HepG2 (cell line): ENCODE results near the gene HLA-DOA. TPM values are rescaled to one million over a fixed set of nuclear protein-coding genes. Genes with fewer than 3 reads are reported as not detected.

Experiments
- ARID2 ChIP-seq: sonication (generic); formaldehyde crosslinking; IDR thresholded peaks from 2 replicates; pipeline ENCODE4 v1.8.1; 2022; ENCODE audit warnings: mild to moderate bottlenecking, missing genetic modification reagents, borderline replicate concordance
- ARID5B ChIP-seq: IDR thresholded peaks from 2 replicates; pipeline ENCODE4 v1.4.0; 2020; ENCODE audit warnings: mild to moderate bottlenecking, missing genetic modification reagents
- CREM ChIP-seq, 2 experiments: sonication (generic) in 1 of 2; formaldehyde crosslinking in 1 of 2; IDR thresholded peaks; 2 replicates each; pipeline versions ENCODE4 v1.4.0 to v1.6.1; 2016 to 2020; ENCODE audit warnings: antibody characterized with exemption in 1 of 2, mild to moderate bottlenecking in 1 of 2, missing genetic modification reagents in 1 of 2
- EED ChIP-seq: sonication (generic); formaldehyde crosslinking; IDR thresholded peaks from 2 replicates; pipeline ENCODE4 v1.5.0; 2020; ENCODE audit warnings: mild to moderate bottlenecking, missing genetic modification reagents
- GATA4 ChIP-seq: sonication (generic); IDR thresholded peaks from 2 replicates; pipeline ENCODE4 v1.6.1; 2016; ENCODE audit warnings: antibody characterized with exemption, low read depth, borderline replicate concordance
- JDP2 ChIP-seq: sonication (generic); formaldehyde crosslinking; IDR thresholded peaks from 2 replicates; pipeline ENCODE4 v1.8.1; 2022; ENCODE audit warnings: missing genetic modification reagents, borderline replicate concordance
- KLF16 ChIP-seq, 2 experiments: sonication (generic) in 1 of 2; formaldehyde crosslinking in 1 of 2; IDR thresholded peaks; 2 replicates each; pipeline versions ENCODE4 v1.6.1 to v1.8.0; 2016 to 2023; ENCODE audit warnings: missing genetic modification reagents in 2 of 2, missing compliant biosample characterization in 1 of 2
- MLXIP ChIP-seq: sonication (generic); formaldehyde crosslinking; IDR thresholded peaks from 2 replicates; pipeline ENCODE4 v1.9.0; 2021; ENCODE audit warnings: missing genetic modification reagents, borderline replicate concordance
- SALL1 ChIP-seq: sonication (generic); formaldehyde crosslinking; IDR thresholded peaks from 2 replicates; pipeline ENCODE4 v1.8.0; 2022; ENCODE audit warnings: mild to moderate bottlenecking, missing genetic modification reagents
- SCMH1 ChIP-seq: sonication (generic); formaldehyde crosslinking; IDR thresholded peaks from 2 replicates; pipeline ENCODE4 v1.9.0; 2021; ENCODE audit warnings: missing genetic modification reagents, mild to moderate bottlenecking, borderline replicate concordance
- THRA ChIP-seq: sonication (generic); formaldehyde crosslinking; IDR thresholded peaks from 2 replicates; pipeline ENCODE4 v1.4.0; 2020; ENCODE audit warnings: missing genetic modification reagents, borderline replicate concordance
- ZFP82 ChIP-seq: sonication (generic); formaldehyde crosslinking; IDR thresholded peaks from 2 replicates; pipeline ENCODE4 v1.5.1; 2020; ENCODE audit warnings: mild to moderate bottlenecking, missing genetic modification reagents, borderline replicate concordance
- ZNF275 ChIP-seq: sonication (generic); formaldehyde crosslinking; IDR thresholded peaks from 2 replicates; pipeline ENCODE4 v1.8.0; 2022; ENCODE audit warnings: missing genetic modification reagents, mild to moderate bottlenecking, inconsistent platforms, borderline replicate concordance
- ZNF615 ChIP-seq: sonication (generic); formaldehyde crosslinking; IDR thresholded peaks from 2 replicates; pipeline ENCODE4 v1.5.0; 2020; ENCODE audit warnings: mild to moderate bottlenecking, missing genetic modification reagents, borderline replicate concordance
- ZNF639 ChIP-seq: conservative IDR thresholded peaks from 2 replicates; pipeline ENCODE4 v1.6.1; 2018; ENCODE audit warnings: missing genetic modification reagents
- ZNF747 ChIP-seq: sonication (generic); formaldehyde crosslinking; IDR thresholded peaks from 2 replicates; pipeline ENCODE4 v1.8.1; 2023; ENCODE audit warnings: missing genetic modification reagents, mild to moderate bottlenecking, borderline replicate concordance
- polyA plus RNA-seq, 8 experiments: library from polyadenylated mRNA; depleted of rRNA in 3 of 8; stranded (reverse) in 7 of 8; unstranded in 1 of 8; fragments of >200 nt; fragmentation: Illumina TruSeq in 4 of 8; extraction: Trizol in 4 of 8; gene quantifications; 2 replicates each; pipeline versions ENCODE4 v1.2.1 to v1.2.3, GENCODE V29; 2011 to 2016; ENCODE audit warnings: low read depth in 4 of 8, missing spikeins in 1 of 8, mixed read lengths in 1 of 8; ENCODE audit not compliant: insufficient read depth in 1 of 8
- total RNA-seq, 5 experiments: library from RNA; depleted of rRNA; stranded (reverse); fragments of >200 nt; fragmentation: Illumina TruSeq; extraction: Trizol; gene quantifications; 2 replicates each; pipeline ENCODE4 v1.2.3, GENCODE V29; 2016; ENCODE audit warnings: low read depth in 1 of 5

Gene HLA-DOA
- total and polyA plus RNA-seq, 2 of the 13 experiments (the other 11 are each of a cell fraction or from before 2014, with no cell fraction given) = 0.03 to 0.09 TPM

GRCh38 chr6:32970413-32971241 lies 38.8 kb downstream of the HLA-DOA start (continued):
- TF ChIP-seq ZNF639 (CRISPR knock-in tag) (peak; percentile 31; the same call in 1 of the 2 replicates), KLF16 (CRISPR knock-in tag; IDR thresholded peaks at IDR 0.05) (no peak; a peak in 1 of 4 replicates), EED (CRISPR knock-in tag) (0 out of 2 replicates have a peak, but pooled peaks have one; percentile 16), ZNF747 (CRISPR knock-in tag) (no peak; the same call in 1 of the 2 replicates), JDP2 (CRISPR knock-in tag) (no peak), SALL1 (CRISPR knock-in tag) (peak; percentile 12; the same call in 1 of the 2 replicates), SCMH1 (CRISPR knock-in tag) (no peak), CREM (IDR thresholded peaks at IDR 0.05) (no peak), CREM (CRISPR knock-in tag; IDR thresholded peaks at IDR 0.05) (no peak), ARID2 (CRISPR knock-in tag) (no peak), ZNF275 (CRISPR knock-in tag) (no peak), MLXIP (CRISPR knock-in tag) (no peak), THRA (CRISPR knock-in tag) (0 out of 2 replicates have a peak, but pooled peaks have one; percentile 2), ZFP82 (no peak; the same call in 1 of the 2 replicates), ARID5B (CRISPR knock-in tag) (0 out of 2 replicates have a peak, but pooled peaks have one; percentile 48), GATA4 (no peak; the same call in 1 of the 2 replicates), ZNF615 (CRISPR knock-in tag) (no peak)
